ENCODE data around the gene SPATA13.
"Not testable (repeated sequence)": the region's sequence is repeated elsewhere in the genome, so short reads cannot be mapped to it uniquely, and the experiment has no call there.

- TF ChIP-seq CTCF (IDR thresholded peaks at IDR 0.05; ENCODE audit: low read depth, low read length); EZH2phosphoT487 (IDR thresholded peaks at IDR 0.05; ENCODE audit: low read depth): not testable (repeated sequence)
Measured at GRCh38 chr13:24205076-24205475, 44.6 kb downstream of the SPATA13 start.

Measured in OCI-LY3 (cell line).